Stimulated activated CD4-positive, alpha-beta T cell treated with anti-CD3 and anti-CD28 coated beads, TNF-alpha, amount 100 ng/mL, for 4 hours (primary cell): ENCODE results near the gene KCP.

Experiments used
- DNase-seq, 3 experiments: peaks; one replicate each; pipeline ENCODE4 v3.0.0-alpha.2; 2020; ENCODE audit warnings: low read depth in 3 of 3

KCP gene

DNA sequence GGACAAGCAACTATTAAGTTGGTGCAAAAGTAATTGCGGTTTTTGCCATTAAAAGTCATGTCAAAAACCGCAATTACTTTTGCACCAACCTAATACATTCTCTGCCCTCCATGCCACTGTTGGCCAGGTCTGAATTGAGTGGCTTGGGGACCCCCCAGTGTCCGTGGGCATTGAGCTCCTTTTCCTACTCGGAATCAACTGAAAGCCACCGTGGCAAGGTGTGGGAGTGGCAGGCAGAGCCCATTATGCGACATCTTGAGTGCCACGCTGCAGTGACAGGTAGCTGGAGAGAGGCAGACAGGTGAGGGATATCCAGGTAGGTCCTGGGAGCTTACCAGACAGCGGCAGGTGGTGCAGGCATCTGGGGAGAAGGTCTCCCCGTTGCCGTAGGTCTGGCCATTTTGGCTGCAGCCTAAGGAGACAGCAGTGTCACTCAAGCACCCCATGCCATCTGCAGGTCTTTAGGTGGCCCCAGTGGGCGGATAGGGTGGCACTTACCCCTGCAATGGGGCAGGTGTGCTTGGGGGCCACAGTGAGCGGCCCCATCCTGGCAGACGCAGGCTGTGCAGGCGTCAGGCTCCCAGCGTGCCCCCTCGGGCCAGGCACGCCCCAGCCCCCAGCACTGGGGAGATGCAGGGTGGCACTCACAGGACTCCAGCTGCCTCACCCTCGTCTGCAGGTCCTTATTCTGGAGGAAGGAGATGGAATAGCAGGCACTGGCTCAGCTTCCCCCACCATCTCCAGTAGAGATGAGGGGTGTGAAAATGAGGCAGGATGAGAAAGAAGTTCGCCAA is 3.5 kb downstream of the KCP start:
- no peak for DNase-seq

DNA sequence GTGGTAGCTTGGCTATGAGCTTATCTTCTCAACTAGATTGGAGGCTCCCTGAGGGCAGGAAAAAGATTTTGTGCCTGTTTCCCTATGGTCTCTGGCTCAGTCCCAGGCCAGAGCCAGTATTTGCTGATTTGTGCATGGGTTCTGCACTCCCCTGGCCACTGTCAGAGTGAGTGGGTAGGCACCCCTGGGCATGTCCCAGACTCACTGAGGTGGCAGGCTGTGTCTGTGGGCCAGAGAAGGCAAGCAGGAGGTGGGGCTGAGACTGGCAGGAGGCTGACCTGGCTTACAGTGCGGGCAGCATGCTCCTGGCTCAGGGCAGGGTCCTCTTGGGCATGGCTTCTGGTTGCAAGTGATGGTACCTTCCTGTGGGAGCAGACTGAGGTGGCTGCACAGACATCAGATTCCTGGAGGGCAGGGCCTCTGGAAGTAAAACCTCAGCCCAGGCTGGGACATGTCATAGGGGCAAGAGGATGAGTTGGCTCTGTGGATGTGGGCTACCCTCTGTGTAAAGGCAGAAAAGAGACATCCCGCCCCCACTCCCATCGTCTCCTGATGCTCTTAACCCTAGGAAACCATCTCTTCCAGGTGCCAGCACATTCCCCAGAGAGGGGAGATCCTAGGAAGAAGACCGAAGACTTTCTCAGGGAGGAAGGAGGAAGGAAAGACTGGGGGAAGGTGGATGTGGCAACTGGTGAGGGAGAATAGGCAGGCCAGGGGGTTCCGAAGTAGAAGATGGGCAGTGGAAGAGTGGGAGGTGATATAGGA is 4.3 kb downstream of the KCP start:
- DNase-seq = no peak

DNA sequence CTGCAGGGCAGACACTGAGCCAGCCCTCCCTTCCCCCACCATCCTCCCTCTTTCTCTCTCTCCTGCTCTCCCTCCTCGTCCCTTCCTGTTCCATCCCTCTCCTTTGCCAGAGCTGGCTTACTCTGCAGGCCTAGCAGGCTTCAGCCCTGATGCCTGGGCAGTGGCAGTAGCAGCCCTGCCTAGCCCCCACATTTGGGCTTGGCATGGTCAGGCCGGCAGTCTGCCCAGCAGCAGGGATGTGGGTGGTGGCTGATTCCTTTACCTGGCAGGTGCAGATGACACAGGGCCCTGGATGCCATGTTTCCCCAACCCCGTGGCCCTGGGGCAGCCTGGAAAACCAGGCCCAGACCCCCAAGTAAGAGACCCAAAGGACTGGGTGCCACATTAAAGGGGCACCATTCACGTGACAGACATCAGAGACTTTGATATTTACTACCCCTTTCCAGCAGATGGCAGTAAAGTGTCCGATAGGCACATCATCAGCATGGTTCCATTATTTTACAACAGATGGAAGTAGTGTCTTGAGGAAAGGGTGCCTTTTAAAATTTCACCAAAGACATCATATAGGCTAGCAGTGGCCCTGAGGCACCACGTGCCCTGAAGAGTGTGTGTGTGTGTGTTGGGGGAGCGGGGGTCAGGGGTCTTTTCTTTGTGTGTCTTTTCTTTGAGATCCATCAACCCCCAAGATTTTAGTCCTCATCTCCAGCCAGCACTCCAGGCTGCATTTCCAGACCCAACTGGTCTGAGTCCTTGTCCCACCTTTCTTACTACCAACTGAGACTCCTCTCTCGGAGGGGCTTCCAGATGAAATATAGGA is 5.9 kb downstream of the KCP start:
- no peak for DNase-seq

DNA sequence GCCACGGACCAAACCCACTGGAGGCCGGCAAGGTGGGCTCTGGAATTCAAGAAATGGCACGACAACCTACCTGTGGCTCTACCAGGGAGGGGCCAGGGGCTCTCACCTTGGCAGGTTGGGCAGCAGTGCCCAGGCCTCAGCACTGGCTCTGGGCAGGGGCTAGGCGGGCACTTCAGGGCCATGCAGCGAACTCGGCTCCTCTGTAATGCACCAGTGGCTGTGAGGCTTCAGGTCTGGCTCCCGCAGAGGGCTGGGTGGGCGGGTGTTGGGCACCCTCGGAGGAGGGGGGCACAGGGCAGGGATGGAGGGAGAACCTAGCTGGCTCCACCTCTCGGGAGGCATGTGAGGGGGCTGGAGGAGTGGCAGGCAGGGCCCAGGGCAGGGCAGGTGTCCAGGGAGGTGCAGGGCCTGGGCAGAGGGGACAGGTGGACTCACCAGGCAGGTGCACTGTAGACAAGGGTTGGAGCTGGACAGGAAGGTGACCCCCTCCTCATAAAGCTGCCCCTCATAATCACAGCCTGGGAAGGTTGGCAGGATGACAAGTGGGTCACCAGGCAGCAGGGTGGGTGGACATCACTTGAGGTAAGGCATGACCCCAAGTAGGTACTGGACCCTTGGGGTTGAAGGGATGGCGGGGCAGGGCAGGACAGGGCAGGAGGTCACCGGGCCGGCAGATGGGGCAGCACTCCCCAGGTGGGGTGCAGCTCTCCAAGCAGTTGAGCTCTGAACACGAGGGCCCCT is 6.7 kb downstream of the KCP start:
- DNase-seq = no peak

DNA sequence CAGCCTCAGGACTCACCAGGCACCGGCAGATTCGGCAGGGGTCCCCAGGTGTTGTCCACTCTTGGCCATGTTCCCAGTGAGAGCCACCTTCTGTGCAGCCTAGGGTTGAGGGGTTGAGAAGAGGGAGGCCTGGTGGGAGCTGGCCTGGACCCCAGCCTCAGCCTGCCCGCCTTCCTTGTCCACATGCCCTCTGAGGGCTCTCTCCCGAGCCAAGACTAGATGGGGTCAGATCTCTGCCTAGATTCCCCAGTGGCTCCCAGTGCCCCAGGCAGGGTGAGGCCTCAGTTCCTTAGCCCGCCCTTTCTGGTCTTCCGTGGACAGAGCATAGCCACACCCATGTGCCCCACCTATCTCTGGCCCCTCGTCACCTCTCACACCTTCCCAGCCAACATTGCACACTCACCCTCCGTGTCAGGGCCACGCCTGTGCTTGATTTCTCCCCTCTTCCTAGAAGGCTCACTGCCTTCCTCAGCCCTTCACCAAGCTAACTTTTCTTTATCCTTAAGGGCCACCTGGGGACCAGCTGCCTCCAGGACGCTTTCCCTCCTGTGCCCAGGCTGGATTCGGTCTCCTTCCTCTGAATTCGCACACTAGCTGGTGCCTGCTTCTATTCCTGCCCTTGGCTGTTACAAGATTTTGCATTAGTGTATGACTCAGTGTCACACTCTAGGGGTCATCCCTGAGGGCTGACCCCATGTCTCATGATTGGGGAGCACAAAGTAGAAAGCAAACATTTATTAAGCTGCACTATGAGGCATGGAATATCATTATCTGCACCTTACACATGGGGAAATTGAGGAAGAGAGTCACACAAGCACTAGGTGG is 7.5 kb downstream of the KCP start:
- no peak for DNase-seq

DNA sequence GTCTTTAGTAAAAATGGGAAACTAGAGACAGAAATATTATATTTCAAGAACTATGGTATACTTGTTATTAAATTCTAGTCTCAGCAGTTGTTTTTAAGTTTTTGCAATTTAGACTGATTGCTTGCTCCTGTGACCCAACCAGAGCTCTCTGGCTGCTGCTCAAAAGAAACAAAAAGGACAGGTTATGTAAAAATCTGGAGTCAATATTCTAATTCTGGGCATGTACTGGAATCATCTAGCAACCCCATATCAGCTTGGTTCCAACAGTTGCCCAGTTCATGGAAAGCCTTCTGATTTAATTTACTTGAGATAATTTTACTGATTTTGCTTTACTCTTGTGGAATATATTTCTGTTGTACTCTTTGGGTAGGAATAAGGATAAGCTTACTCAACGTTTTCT is 10.3 kb downstream of the KCP start:
- DNase-seq = no peak

DNA sequence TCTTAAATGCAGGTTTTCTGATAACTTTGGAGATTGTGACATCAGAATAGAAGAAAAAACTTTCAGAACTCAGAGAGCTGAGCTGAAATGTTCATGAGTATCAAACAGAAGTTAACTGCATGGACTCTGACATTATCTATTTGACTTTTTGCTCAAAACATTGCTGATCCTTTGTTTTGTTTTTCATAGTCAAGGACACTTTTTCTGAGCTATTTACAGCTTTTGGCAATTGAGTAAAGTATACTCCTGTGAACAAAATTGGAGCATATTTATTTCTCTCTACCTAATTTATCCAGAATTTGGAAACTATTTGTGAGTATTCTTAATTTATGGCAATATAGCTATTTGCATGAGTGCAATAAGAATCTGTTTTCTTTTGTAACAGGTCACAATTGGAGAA is 11.1 kb downstream of the KCP start:
- DNase-seq = no peak

DNA sequence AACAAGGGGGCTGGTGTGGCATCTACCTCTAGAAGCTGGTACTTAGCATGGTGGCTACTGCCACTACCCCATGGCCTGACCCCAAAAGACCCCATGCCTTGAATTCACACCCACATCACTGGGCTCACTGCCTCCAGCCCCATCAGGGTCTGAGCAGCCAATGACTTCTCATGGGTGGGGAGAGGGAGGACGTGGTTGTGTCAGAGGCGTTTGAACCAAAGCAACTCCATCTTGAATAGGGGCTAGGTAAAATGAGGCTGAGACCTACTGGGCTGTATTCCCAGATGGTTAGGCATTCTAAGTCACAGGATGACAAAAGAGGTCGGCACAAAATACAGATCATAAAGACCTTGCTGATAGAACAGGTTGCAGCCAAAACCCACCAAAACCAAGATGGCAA is 15.2 kb downstream of the KCP start:
- no peak for DNase-seq

DNA sequence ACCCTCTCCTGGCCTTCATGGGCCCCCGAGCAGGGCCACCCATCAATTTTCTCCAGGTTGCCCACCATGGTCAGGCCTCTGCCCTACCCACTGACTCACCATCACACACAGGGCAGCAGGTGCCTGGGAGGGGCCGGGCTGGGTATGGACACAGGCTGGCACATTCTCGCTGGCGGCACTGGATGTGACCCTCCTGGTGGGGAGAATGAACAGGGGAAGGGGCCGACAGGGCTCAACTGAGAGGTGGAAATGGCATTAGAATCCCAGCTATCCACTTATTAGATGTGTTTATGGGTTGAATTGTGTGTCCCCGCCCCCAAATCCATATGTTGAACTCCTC is 16.4 kb downstream of the KCP start:
- DNase-seq = no peak

DNA sequence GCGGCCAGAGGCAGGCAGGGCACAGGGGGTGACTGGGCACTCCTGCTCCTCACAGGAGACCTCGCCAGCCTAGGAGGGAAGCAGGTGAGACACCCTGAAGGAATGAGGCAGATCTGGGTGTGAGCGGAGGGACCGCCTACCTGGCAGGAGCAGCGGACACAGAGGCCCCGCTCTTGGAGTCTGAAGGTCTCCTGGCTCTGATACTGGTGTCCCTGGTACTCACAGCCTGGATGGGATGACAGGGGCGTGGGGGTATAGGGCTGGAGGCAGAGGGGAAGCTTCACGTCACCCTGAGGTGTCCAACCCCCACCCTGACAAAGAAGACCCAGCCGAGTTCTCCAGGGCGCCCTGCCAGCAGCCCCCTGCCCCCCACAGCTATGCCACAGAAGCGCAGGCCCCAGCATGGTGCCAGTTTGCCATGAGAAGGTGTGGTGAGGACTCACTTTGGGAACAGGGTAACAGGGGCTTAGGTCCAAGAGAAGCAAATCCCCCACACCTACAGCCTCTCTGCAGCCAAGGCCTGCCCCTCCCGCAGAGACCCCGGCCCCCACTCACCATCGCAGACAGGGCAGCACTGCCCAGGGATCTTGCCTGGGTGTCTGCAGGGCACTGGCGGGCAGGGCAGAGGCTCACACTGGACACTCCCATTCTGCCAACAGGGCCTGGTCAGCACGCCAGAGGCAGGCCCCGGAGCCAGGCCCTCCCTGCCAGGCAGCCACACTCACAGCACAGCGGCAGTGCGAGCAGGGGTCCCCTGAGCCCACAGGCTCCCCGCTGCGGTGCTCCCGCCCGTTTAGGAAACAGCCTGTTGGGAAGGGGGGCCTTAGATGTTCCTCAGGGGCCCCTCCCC is 17.0 kb downstream of the KCP start:
- DNase-seq = no peak

DNA sequence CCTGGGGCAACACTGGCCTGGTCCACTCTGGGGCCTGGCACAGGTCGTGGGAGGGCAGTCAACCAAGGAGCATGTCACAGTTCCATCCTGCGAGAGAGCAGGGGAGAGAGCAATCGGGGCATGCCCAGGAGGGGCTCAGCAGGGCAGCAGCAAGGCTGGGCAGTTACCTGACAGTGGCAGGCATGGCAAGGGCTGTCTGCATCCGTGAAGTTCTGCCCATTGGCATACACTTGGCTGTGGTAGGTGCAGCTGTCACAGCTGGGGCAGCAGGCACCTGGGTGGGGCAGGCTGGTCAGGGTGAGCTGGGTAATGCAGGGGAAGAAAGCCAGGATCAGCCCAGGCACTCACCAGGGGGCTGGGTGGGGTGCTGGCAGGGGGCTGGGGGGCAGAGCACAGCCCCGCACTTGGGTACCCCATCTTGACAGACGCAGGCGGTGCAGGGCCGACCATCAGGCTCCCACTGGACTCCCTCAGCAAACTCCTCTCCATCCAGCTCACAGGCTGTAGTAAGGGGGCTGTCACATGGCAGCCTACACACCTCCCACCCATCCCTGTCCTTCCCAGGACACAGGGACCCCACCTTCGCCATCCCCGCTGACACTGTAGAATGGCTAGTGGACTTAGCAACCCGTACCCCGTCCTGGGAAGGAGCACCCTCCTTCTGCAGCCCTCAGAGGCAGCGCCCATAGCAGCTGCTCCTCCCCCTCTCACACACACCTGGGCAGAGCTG is 17.8 kb downstream of the KCP start:
- no peak for DNase-seq

DNA sequence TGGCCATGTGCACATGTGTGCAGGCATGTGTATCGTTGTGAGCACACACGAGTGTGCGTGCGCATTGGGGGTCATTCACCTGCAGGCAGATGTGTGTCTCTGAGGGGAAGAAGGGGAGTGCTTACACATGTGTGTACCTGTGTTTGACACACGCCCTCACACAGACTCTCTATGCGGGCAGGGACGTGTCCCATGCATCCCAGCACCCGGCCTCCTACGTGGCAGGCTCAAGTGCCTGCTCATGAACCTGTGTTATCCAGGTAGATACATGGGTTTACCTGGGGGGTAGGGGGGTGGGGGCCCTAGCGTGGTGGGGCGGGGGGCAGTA is 18.6 kb downstream of the KCP start:
- DNase-seq = no peak

DNA sequence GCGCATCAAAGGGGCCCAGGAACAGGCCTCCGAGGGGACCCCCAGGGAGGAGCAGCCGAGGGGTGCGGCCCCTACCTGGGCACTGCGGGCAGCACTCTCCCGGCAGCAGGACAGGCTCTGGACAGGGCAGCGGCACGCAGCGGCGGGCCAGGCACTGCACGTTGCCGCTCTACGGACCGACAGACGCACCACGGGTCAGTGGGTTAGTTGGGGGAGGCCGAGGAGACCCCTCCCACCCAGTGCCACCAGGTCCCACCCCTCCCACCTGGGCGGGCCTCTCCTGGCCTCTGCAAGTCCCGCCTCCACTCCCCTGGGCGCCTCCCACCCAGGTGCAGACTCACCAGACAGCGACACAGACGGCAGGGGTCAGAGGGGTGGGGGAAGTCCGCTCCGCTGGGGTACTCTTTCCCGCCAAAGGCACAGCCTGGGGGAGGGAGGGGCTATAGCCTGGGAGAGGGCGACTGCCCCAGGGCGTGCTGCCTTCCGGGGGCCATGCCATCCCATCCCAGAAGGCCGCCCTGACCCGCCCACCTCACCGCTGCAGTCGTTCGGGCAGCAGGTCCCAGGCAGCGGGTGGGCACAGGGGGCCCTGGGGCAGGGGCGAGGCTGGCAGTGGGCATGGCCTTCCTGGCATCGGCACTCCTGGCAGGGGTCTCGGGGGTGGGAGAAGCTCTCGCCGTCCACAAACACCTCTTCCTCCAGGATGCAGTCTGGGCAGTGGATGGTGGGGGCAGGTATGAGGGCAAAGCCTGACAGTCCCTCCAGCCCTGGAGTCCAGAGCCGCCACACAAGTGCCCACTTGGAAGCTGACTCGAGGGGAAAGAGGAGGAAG is 19.2 kb downstream of the KCP start:
- DNase-seq = no peak

DNA sequence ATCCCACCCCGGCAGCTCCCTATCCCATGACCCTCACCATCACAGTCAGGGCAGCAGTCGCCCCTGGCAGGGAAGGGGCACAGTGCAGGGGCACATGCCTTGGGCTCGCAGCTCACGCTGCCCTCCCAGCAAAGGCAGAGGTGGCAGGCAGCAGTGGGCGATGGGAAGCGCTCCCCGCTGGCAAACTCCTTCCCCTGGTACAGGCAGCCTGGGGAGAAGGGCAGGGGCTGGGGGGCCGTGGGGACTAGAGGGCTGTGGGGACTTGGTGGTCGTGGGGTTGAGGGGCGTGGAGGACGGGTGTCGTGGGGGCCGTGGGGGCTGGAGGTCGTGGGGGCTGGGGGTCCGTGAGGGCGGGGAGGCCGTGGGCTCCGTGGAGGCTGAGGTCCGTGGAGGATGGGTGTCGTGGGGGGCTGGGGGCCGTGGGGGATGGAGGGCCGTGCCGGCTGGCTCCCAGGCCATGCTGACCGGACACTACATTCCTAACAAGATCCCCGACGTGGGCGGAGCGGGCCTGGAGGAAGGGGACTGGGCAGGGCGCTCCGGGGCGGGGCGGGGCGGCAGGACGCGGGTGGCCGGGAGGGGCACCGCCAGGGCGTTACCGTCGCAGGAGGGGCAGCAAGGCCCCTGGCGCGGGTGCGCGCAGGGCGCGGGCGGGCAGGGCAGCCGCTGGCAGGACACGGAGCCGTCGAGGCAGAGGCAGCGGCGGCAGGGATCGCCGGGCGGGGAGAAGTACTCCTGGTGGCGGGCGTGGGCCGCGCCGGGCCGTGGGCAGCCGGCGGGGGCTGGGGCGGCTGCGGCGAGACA is 20.0 kb downstream of the KCP start:
- DNase-seq = no peak

DNA sequence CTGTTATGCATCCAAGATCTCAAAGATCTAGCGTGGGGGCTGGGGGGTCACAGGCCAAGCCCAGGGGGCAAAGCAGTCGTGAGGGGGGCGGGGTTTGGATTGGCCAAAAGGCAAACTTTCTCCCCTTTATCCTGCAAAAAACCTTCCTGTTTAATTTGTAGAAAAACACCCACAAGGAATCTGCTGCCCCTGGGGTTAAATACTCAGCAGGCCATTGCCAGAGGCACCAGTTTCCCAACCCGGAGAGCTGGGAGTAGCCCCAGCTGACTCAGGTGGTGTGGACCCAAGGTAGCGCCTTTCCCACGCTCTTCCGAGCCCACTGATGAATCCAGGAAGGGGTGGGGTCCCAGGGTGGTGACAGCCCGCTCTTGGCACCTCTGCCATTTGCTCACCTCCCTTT is 21.4 kb downstream of the KCP start:
- DNase-seq = no peak

DNA sequence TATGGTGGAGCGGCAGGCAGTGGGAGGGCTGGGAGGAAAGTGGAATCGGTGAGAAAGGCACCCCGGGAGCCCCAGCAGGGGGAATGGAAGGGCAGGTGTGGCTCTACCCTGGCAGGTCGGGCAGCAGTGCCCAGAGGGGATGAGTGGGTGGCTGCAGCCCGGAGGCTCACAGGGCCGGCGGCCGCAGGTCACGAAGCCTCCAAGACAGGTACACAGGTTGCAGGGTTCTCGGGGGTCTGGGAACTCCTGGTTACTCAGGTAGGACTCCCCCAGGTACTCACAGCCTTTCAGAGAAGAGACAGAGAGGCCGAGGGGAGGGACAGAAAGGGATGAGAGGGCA is 21.8 kb downstream of the KCP start:
- DNase-seq = no peak

DNA sequence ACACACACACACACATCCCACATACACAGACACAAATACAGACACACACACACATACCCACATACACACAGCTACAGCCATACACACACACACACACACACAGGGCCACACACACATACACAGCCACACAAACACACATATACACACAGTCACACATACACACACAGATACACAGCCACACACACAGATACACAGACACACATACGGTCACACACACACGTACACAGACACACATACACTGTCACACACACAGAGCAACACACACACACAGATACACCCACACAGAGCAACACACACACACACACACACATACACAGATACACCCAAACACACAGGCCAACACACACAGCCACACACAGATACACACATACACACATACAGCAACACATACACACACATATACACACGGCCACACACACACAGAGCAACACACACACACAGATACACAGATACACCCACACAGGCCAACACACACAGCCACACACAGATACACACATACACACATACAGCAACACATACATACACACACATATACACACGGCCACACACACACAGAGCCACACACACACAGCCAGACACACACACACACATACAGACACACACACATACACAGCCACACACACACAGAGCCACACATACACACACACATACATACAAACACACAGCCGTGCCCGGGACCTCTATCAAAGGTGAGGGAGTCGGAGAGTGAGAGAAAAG is 22.3 kb downstream of the KCP start:
- no peak for DNase-seq
